ENCODE data around the gene OR4E2. TPM values are rescaled to one million over a fixed set of nuclear protein-coding genes. Genes with fewer than 3 reads are reported as not detected.
"Not testable (repeated sequence)": the region's sequence is repeated elsewhere in the genome, so short reads cannot be mapped to it uniquely, and the experiment has no call there.

Gene OR4E2
- total RNA-seq, 1 donor from 2014 or later = not detected

- CTCF ChIA-PET = no interaction called here
- Mint-ChIP-seq H3K4me1 (no peaks in the 10 kb centered on the region), H3K9me3 (no peaks in the 10 kb centered on the region), H3K27ac (no peak overlapping the region), H3K4me3 (no peak overlapping the region), H3K27me3 (peaks cover 29% of the 10 kb centered on the region), H3K36me3 (ENCODE audit: low read depth) (no peaks in the 10 kb centered on the region)
- POLR2A ChIA-PET = no interaction called here
- ATAC-seq (ENCODE audit: low read depth) (no peak), DNase-seq (no peak)
- TF ChIP-seq CTCF (IDR thresholded peaks at IDR 0.05) = no peak
- intact Hi-C loops (cut with micrococcal nuclease) = no loop called here
These were observed 32.8 kb downstream of the OR4E2 start for GRCh38 chr14:21686468-21686867.

GRCh38 chr14:21694425-21694824, 40.8 kb downstream of the OR4E2 start:
- ChIA-PET POLR2A (no interaction called here), CTCF (no interaction called here)
- DNase-seq (no peak), ATAC-seq (ENCODE audit: low read depth) (no peak)
- Mint-ChIP-seq H3K4me1 (no peaks in the 10 kb centered on the region), H3K36me3 (ENCODE audit: low read depth) (no peaks in the 10 kb centered on the region), H3K27me3 (peaks cover 28% of the 10 kb centered on the region), H3K9me3 (peaks cover 5% of the 10 kb centered on the region), H3K4me3 (no peak overlapping the region), H3K27ac (no peak overlapping the region)
- intact Hi-C loops (cut with micrococcal nuclease) = no loop called here
- no peak for TF ChIP-seq CTCF (IDR thresholded peaks at IDR 0.05)

- CTCF ChIA-PET; H3K27ac Mint-ChIP-seq; ATAC-seq (ENCODE audit: low read depth); POLR2A ChIA-PET; H3K4me1 Mint-ChIP-seq; DNase-seq; H3K9me3 Mint-ChIP-seq; H3K4me3 Mint-ChIP-seq; H3K36me3 Mint-ChIP-seq (ENCODE audit: low read depth); intact Hi-C loops (cut with micrococcal nuclease): not testable (repeated sequence)
- peaks cover 34% of the 10 kb centered on the region for H3K27me3 Mint-ChIP-seq
These were observed 44.0 kb downstream of the OR4E2 start for GRCh38 chr14:21697662-21698061.

GRCh38 chr14:21698538-21698937, 44.9 kb downstream of the OR4E2 start:
- CTCF ChIA-PET; H3K9me3 Mint-ChIP-seq; POLR2A ChIA-PET; ATAC-seq (ENCODE audit: low read depth); H3K36me3 Mint-ChIP-seq (ENCODE audit: low read depth); H3K27ac Mint-ChIP-seq; intact Hi-C loops (cut with micrococcal nuclease); H3K4me1 Mint-ChIP-seq; DNase-seq; H3K4me3 Mint-ChIP-seq: not testable (repeated sequence)
- H3K27me3 Mint-ChIP-seq = peaks cover 32% of the 10 kb centered on the region

- Mint-ChIP-seq H3K36me3 (ENCODE audit: low read depth) (no peaks in the 10 kb centered on the region), H3K27me3 (peaks cover 29% of the 10 kb centered on the region), H3K4me1 (no peaks in the 10 kb centered on the region), H3K27ac (no peak overlapping the region), H3K9me3 (peaks cover 8% of the 10 kb centered on the region), H3K4me3 (no peak overlapping the region)
- POLR2A ChIA-PET = no interaction called here
- CTCF ChIA-PET = no interaction called here
- no peak for TF ChIP-seq CTCF (IDR thresholded peaks at IDR 0.05)
- no peak for ATAC-seq (ENCODE audit: low read depth)
- no peak for DNase-seq
- intact Hi-C loops (cut with micrococcal nuclease) = no loop called here
These were observed 45.9 kb downstream of the OR4E2 start for GRCh38 chr14:21699551-21699950.

GRCh38 chr14:21702316-21702715, 48.7 kb downstream of the OR4E2 start:
- TF ChIP-seq CTCF (IDR thresholded peaks at IDR 0.05) = no peak
- ATAC-seq (ENCODE audit: low read depth) (no peak), DNase-seq (no peak)
- H3K4me3 Mint-ChIP-seq = no peak overlapping the region
- no peaks in the 10 kb centered on the region for H3K36me3 Mint-ChIP-seq (ENCODE audit: low read depth)
- intact Hi-C loops (cut with micrococcal nuclease) = no loop called here
- H3K4me1 Mint-ChIP-seq = no peaks in the 10 kb centered on the region
- ChIA-PET POLR2A (no interaction called here), CTCF (no interaction called here)
- peaks cover 13% of the 10 kb centered on the region for H3K9me3 Mint-ChIP-seq
- peaks cover 27% of the 10 kb centered on the region for H3K27me3 Mint-ChIP-seq
- H3K27ac Mint-ChIP-seq = no peak overlapping the region
